ENCODE data around the gene LRRC74A. TPM values are rescaled to one million over a fixed set of nuclear protein-coding genes. Genes with fewer than 3 reads are reported as not detected.
"Not testable (repeated sequence)": the region's sequence is repeated elsewhere in the genome, so short reads cannot be mapped to it uniquely, and the experiment has no call there.

Gene LRRC74A
- total RNA-seq, 2 donors from 2014 or later: not detected

GRCh38 chr14:76880449-76880848 is 54.2 kb downstream of the LRRC74A start:
- H3K4me3 Mint-ChIP-seq: no peak overlapping the region
- ATAC-seq (replicated peaks): no peak
- no peaks in the 10 kb centered on the region for H3K27me3 Mint-ChIP-seq
- no peaks in the 10 kb centered on the region for H3K4me1 Mint-ChIP-seq
- no peaks in the 10 kb centered on the region for H3K36me3 Mint-ChIP-seq (ENCODE audit: low read depth)
- H3K9me3 Mint-ChIP-seq: no peaks in the 10 kb centered on the region
- no peak overlapping the region for H3K27ac Mint-ChIP-seq

GRCh38 chr14:76881348-76881747 is 55.1 kb downstream of the LRRC74A start:
- no peaks in the 10 kb centered on the region for H3K9me3 Mint-ChIP-seq

GRCh38 chr14:76882651-76883050 is 56.4 kb downstream of the LRRC74A start:
- H3K4me3 Mint-ChIP-seq: no peak overlapping the region
- no peaks in the 10 kb centered on the region for H3K27me3 Mint-ChIP-seq
- no peaks in the 10 kb centered on the region for H3K36me3 Mint-ChIP-seq (ENCODE audit: low read depth)
- ATAC-seq (replicated peaks): no peak
- H3K27ac Mint-ChIP-seq: no peak overlapping the region
- no peaks in the 10 kb centered on the region for H3K9me3 Mint-ChIP-seq
- no peaks in the 10 kb centered on the region for H3K4me1 Mint-ChIP-seq

More at GRCh38 chr14:76881348-76881747, 55.1 kb downstream of the LRRC74A start:
- Mint-ChIP-seq H3K27ac (no peak overlapping the region), H3K27me3 (no peaks in the 10 kb centered on the region), H3K4me3 (no peak overlapping the region), H3K36me3 (ENCODE audit: low read depth) (no peaks in the 10 kb centered on the region), H3K4me1 (no peaks in the 10 kb centered on the region)
- no peak for ATAC-seq (replicated peaks)

GRCh38 chr14:76883447-76883846 is 57.2 kb downstream of the LRRC74A start:
- H3K27ac Mint-ChIP-seq: peak overlapping the region; percentile 56
- no peaks in the 10 kb centered on the region for H3K36me3 Mint-ChIP-seq (ENCODE audit: low read depth)

GRCh38 chr14:76884394-76884793 is 58.2 kb downstream of the LRRC74A start:
- H3K27me3 Mint-ChIP-seq: no peaks in the 10 kb centered on the region
- no peaks in the 10 kb centered on the region for H3K9me3 Mint-ChIP-seq
- no peaks in the 10 kb centered on the region for H3K36me3 Mint-ChIP-seq (ENCODE audit: low read depth)
- H3K4me1 Mint-ChIP-seq: no peaks in the 10 kb centered on the region
- no peak overlapping the region for H3K27ac Mint-ChIP-seq
- no peak for ATAC-seq (replicated peaks)
- H3K4me3 Mint-ChIP-seq: no peak overlapping the region

More at GRCh38 chr14:76883447-76883846, 57.2 kb downstream of the LRRC74A start:
- no peak for ATAC-seq (replicated peaks)
- Mint-ChIP-seq H3K4me3 (no peak overlapping the region), H3K9me3 (no peaks in the 10 kb centered on the region), H3K4me1 (no peaks in the 10 kb centered on the region), H3K27me3 (no peaks in the 10 kb centered on the region)

- Mint-ChIP-seq H3K9me3 (no peaks in the 10 kb centered on the region), H3K27me3 (no peaks in the 10 kb centered on the region), H3K4me3 (no peak overlapping the region), H3K36me3 (ENCODE audit: low read depth) (no peaks in the 10 kb centered on the region), H3K27ac (no peak overlapping the region), H3K4me1 (no peaks in the 10 kb centered on the region)
- no peak for ATAC-seq (replicated peaks)
These were observed 58.7 kb downstream of the LRRC74A start for GRCh38 chr14:76884853-76885276.

- H3K4me3 Mint-ChIP-seq: no peak overlapping the region
- no peak overlapping the region for H3K27ac Mint-ChIP-seq
- no peaks in the 10 kb centered on the region for H3K27me3 Mint-ChIP-seq
- no peaks in the 10 kb centered on the region for H3K4me1 Mint-ChIP-seq
- ATAC-seq (replicated peaks): no peak
- no peaks in the 10 kb centered on the region for H3K36me3 Mint-ChIP-seq (ENCODE audit: low read depth)
- no peaks in the 10 kb centered on the region for H3K9me3 Mint-ChIP-seq
These were observed 61.0 kb downstream of the LRRC74A start for GRCh38 chr14:76887191-76887590.

- H3K36me3 Mint-ChIP-seq (ENCODE audit: low read depth): no peaks in the 10 kb centered on the region
- no peaks in the 10 kb centered on the region for H3K4me1 Mint-ChIP-seq
- H3K27ac Mint-ChIP-seq: no peak overlapping the region
- H3K27me3 Mint-ChIP-seq: no peaks in the 10 kb centered on the region
- ATAC-seq (replicated peaks): no peak
- peaks cover 3% of the 10 kb centered on the region for H3K9me3 Mint-ChIP-seq
- no peak overlapping the region for H3K4me3 Mint-ChIP-seq
These were observed 65.2 kb downstream of the LRRC74A start for GRCh38 chr14:76891391-76891790.

GRCh38 chr14:76894308-76894707 is 68.1 kb downstream of the LRRC74A start:
- Mint-ChIP-seq H3K9me3 (peaks cover 3% of the 10 kb centered on the region), H3K27ac (no peak overlapping the region), H3K4me3 (no peak overlapping the region), H3K36me3 (ENCODE audit: low read depth) (no peaks in the 10 kb centered on the region), H3K4me1 (no peaks in the 10 kb centered on the region), H3K27me3 (no peaks in the 10 kb centered on the region)
- ATAC-seq (replicated peaks): peak; percentile 69

GRCh38 chr14:76898006-76898405 is 71.8 kb downstream of the LRRC74A start:
- H3K9me3 Mint-ChIP-seq; H3K4me1 Mint-ChIP-seq; H3K4me3 Mint-ChIP-seq; H3K36me3 Mint-ChIP-seq (ENCODE audit: low read depth); H3K27me3 Mint-ChIP-seq; ATAC-seq (replicated peaks); H3K27ac Mint-ChIP-seq: not testable (repeated sequence)

- no peak overlapping the region for H3K27ac Mint-ChIP-seq
These were observed 74.5 kb downstream of the LRRC74A start for GRCh38 chr14:76900682-76901081.

GRCh38 chr14:76901171-76902055 is 75.2 kb downstream of the LRRC74A start:
- Mint-ChIP-seq H3K4me3 (no peak overlapping the region), H3K27ac (peak overlapping the region; percentile 16), H3K27me3 (no peaks in the 10 kb centered on the region), H3K36me3 (ENCODE audit: low read depth) (no peaks in the 10 kb centered on the region), H3K4me1 (peaks cover 14% of the 10 kb centered on the region), H3K9me3 (no peaks in the 10 kb centered on the region)
- no peak for ATAC-seq (replicated peaks)

More at GRCh38 chr14:76900682-76901081, 74.5 kb downstream of the LRRC74A start:
- no peak for ATAC-seq (replicated peaks)
- Mint-ChIP-seq H3K4me1 (peaks cover 14% of the 10 kb centered on the region), H3K36me3 (ENCODE audit: low read depth) (no peaks in the 10 kb centered on the region), H3K9me3 (no peaks in the 10 kb centered on the region), H3K27me3 (no peaks in the 10 kb centered on the region), H3K4me3 (no peak overlapping the region)

GRCh38 chr14:76902591-76902990 is 76.4 kb downstream of the LRRC74A start:
- peaks cover 14% of the 10 kb centered on the region for H3K4me1 Mint-ChIP-seq
- H3K27ac Mint-ChIP-seq: no peak overlapping the region
- H3K4me3 Mint-ChIP-seq: no peak overlapping the region
- H3K9me3 Mint-ChIP-seq: no peaks in the 10 kb centered on the region
- ATAC-seq (replicated peaks): no peak
- no peaks in the 10 kb centered on the region for H3K36me3 Mint-ChIP-seq (ENCODE audit: low read depth)
- H3K27me3 Mint-ChIP-seq: no peaks in the 10 kb centered on the region

GRCh38 chr14:76904100-76904739 is 78.0 kb downstream of the LRRC74A start:
- no peaks in the 10 kb centered on the region for H3K27me3 Mint-ChIP-seq
- ATAC-seq (replicated peaks): no peak
- peak overlapping the region; percentile 85 for H3K27ac Mint-ChIP-seq
- H3K4me1 Mint-ChIP-seq: peaks cover 21% of the 10 kb centered on the region
- H3K36me3 Mint-ChIP-seq (ENCODE audit: low read depth): no peaks in the 10 kb centered on the region
- no peaks in the 10 kb centered on the region for H3K9me3 Mint-ChIP-seq
- peak overlapping the region; percentile 68 for H3K4me3 Mint-ChIP-seq

Measured in activated T-helper 17 cell treated with anti-CD3 and anti-CD28 coated beads, Interleukin-2, amount 50 U/mL, for 72 hours (primary cell).